ENCODE data around the gene ST6GALNAC6.

DNA sequence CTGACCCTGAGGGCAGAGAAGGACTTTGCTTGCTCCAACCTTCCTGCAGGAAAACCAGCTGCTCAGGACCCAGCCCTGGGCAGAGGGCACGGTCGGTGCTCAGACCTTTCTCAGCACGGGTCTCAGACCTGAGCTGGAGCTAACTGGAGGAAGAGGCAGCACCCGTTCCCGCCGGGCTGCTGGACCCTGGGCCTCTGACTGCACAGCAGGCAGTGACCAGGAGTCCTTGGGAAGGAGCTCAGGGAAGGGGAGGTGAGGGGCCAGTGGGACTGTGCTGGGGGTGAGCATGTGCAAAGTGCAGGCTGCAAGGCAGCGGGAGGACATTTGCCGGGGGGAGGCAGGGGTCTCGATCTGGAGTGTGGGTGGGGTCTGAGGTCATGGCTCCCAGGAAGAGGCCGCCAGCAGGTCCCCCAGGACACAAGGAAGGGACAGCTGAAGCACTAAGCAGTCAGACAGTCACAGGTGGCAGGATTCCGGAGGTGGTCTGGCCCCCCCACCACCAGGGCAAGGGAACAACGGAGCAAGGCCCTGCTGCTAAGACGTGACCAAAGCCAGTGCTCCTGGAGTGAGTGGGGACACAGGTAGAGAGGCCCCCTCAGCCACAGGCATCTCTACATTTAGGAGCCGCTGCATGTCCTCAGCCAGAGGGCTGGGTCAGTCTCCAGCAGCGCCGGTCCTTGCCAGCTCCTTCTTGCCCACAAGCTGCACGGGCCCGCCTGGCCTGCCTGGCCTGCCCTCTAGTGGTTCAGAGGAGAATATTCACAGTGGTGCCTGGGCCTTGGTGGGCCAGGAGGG is 43.0 kb upstream of the ST6GALNAC6 start:
- TF ChIP-seq, protein P1, sequence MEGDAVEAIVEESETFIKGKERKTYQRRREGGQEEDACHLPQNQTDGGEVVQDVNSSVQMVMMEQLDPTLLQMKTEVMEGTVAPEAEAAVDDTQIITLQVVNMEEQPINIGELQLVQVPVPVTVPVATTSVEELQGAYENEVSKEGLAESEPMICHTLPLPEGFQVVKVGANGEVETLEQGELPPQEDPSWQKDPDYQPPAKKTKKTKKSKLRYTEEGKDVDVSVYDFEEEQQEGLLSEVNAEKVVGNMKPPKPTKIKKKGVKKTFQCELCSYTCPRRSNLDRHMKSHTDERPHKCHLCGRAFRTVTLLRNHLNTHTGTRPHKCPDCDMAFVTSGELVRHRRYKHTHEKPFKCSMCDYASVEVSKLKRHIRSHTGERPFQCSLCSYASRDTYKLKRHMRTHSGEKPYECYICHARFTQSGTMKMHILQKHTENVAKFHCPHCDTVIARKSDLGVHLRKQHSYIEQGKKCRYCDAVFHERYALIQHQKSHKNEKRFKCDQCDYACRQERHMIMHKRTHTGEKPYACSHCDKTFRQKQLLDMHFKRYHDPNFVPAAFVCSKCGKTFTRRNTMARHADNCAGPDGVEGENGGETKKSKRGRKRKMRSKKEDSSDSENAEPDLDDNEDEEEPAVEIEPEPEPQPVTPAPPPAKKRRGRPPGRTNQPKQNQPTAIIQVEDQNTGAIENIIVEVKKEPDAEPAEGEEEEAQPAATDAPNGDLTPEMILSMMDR (IDR thresholded peaks at IDR 0.05; ENCODE audit: low read depth, low read length): peak; percentile 68
- TF ChIP-seq, protein P2, sequence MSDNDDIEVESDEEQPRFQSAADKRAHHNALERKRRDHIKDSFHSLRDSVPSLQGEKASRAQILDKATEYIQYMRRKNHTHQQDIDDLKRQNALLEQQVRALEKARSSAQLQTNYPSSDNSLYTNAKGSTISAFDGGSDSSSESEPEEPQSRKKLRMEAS (IDR thresholded peaks at IDR 0.05; ENCODE audit: low read depth, low read length): no peak
- no peak for TF ChIP-seq POLR2A (IDR thresholded peaks at IDR 0.05; ENCODE audit: extremely low read depth, insufficient read length)
- no peak for TF ChIP-seq MYC (IDR thresholded peaks at IDR 0.05; ENCODE audit: low read depth, low read length)
